Suppressor macrophage treated with lipopolysaccharide for 4 hours (primary cell): ENCODE results near the gene PEDS1.
"Not testable (repeated sequence)": the region's sequence is repeated elsewhere in the genome, so short reads cannot be mapped to it uniquely, and the experiment has no call there.

Experiments used
- DNase-seq: peaks from one replicate; pipeline ENCODE4 v3.0.0-alpha.2; 2020

Gene PEDS1

DNA sequence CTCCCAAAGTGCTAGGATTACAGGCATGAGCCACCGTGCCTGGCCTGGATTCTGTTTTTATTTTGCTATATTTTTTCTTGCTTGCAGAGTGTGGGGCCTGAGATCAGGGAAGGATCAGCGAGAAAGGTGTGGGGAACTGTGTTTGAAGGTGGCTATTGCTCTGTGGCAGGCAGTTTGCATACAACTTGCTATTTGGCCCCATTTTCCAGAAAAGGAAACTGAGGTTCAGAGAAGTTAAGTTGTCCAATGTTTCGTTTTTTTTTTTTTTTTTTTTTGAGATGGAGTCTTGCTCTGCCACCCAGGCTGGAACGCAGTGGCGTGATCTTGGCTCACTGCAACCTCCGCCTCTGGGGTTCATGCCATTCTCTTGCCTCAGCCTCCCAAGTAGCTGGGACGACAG, 8.0 kb upstream of the PEDS1 start:
- not testable (repeated sequence) for DNase-seq

DNA sequence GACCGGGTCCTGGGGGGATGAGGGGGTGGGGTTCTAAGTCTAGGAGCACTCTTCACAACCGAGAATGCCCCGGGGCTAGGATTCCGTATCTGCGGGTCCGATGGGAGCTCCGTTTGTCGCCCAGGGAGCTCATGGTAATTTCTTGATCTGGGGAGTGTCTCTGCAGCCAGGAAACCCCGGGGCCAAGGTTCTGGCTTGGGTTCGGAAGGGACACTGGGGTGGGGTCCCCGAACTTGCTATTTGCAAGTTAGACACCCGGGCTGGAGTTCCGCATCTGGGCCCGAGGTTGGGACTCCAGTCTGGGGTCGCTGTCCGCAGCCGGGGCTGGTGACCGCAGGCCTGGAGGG, 397 bp downstream of the PEDS1 start:
- DNase-seq, result no peak

GRCh38 chr20:50152394-50153152, 950 bp downstream of the PEDS1 start:
- DNase-seq, result peak; percentile 18

GRCh38 chr20:50151034-50151743, 2.3 kb downstream of the PEDS1 start:
- DNase-seq, result no peak

DNA sequence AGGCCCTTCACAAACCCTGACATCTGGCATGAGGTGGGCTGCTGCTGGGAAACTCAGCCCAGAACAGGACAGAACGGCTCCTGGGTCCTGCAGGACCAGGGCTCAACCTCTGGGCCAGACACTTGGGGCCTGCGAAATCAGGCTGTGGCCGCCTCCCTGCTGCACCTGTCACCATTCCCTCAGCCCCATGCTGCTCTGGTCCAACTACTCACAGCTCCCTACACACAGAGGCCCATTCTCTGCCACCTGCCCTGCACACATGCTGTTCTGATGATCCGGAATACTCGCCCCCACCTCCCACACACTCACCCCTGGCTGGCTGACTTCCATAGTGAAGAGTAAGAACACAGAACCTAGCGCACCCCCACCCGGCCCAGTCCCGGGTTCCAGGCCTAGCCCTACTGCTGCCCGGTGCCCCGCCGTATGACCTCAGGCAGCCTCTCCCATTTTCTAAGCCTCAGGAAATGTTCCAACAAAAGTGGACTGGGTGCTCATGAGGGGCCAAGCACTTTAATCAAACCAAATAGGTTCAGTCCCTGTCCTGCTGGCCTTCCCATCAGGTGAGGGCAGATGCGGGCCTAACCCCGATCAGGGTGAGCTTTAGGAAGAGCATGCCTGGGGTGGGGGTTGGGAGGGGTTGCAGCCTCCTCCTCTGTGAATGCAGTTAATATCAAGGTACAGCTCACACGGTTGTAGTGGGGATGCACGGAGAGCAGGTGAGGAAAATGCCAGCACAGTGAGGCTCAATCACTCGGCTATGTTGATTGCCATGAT, 3.9 kb downstream of the PEDS1 start:
- no peak for DNase-seq

- peak; percentile 89 for DNase-seq
These were observed 6.5 kb downstream of the PEDS1 start for GRCh38 chr20:50146732-50147662.

DNA sequence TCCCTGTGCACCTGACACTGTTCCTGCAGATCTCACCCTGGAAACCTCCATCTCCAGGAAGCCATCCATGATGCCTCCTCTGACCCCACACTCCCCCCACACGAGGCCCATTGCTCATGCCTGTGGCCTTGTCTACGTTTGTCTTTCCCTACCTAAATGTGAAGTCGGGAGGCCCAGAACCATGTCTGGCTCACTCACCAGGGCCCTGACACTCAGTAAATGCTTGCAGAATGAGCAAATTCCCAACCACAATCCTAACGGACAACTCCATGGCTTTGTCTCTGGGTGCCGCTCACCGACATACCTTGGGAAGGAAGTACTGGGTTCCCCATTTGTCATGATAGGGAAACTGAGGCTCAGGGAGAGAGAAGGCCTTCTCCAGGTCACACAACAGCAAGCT, 7.3 kb downstream of the PEDS1 start:
- no peak for DNase-seq

- DNase-seq, result peak; percentile 45
These were observed 8.0 kb downstream of the PEDS1 start for GRCh38 chr20:50145566-50145965.

DNA sequence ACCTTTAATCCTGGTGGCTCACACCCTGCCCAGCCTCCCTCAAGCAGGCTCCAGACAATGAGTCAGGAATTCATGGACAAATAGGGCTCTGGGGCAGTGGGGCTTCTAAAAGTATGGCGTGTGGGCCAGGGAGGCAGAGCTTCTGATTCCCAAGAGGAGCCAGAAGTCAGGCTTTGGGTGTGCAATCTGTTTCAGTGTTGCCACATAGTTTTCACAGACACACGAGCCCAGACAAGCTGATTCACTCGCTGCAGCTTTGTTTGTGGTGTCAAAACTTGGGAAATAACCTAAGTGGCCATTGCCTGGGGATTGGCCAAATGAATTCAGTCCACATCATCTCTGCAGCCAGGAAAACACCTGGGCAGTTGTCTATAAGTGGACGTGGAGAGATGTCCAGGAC, 9.2 kb downstream of the PEDS1 start:
- peak; percentile 96 for DNase-seq

DNA sequence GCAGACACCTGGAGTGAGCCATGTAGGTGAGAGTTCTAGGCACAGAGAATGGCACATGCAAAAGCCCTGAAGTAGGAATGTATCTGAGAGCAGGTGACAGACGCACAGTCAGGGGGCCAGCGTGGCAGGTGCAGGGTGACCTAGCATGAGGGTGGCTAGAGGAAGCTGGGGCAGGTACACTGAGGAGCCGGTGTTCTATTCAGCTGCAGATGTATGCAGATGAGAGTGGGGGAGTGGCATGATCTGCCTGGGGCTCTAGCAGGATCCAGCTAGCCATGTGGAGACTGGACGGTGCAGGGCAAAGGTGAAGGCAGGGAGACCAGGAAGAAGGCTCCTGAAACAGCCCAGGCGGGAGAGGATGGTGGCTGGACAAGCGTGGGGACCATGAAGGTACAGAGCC, 10.7 kb downstream of the PEDS1 start:
- DNase-seq, result no peak

GRCh38 chr20:50141811-50142561, 11.5 kb downstream of the PEDS1 start:
- no peak for DNase-seq

DNA sequence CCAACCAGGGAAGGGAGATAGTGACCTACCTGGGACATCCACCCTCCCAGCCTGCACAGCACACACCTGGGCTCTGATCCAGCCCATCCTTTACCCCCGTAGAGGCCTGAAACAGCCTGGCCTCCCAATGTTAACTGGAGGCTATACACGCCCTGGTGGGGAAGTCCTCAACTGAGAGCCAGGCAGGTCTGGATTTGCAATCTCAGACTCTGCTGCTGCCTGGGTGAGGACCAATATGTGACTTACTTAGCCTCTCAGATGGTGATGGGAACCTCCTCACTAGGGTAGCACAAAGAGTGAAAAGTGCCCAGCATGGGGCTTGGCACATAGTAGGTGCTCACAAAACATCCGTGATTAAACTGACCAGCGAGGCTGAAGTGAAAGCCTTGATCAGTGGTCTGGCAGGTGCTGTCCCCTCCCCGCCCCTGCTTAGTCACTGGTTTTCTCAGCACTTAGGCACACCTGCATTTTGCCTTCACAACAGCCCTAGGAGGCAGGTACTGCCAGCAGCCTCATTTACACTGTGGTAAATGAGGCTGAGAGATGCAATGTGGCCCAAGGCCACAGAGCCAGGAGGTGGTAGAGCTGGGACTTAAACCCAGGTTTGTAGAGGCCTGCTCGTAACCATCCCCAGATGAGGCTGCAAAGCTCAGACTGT, 12.4 kb downstream of the PEDS1 start:
- no peak for DNase-seq

DNA sequence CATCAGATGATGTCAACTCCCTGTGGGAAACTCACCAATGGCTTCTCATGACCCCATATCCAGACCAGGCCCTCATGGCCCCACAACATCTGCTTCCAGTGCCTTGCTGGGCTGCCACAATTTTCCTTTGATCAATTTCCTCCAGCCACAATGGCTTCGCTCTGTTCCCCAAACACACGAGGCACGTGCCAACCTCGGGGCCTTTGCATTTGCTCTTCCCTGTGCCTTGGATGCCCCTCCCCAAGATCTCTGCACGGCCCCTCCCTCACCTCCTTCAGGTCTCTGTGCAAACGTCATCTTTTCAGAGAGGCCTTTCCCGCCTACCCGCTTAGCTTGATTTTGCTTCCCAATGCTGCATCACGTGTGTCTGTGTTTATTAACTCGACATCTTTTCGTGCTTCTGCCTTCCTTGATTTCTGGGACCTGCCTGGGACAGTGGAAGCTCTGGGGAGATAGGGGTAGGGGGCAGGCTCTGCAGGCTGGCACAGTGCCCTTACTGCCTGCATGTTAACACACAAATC, 13.1 kb downstream of the PEDS1 start:
- DNase-seq, result no peak

- peak; percentile 21 for DNase-seq
These were observed 14.8 kb downstream of the PEDS1 start for GRCh38 chr20:50138479-50139393.

DNA sequence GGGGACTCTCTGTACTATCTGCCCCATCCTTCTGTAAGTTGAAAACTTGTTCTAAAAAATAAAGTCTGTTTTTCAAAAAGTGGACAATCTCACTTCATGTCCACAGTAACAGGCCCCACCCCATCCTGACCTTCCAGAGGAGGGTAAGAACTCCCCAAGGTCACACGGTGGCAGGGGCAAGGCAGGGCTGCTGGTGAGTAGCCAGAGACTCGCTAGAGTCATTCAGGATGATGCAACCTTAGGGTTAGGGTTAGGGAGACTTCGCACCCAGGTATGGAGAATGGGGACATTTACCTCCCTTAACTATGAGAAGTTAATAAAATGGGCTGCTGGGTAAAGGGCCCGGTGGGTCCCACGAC, 15.4 kb downstream of the PEDS1 start:
- peak; percentile 33 for DNase-seq

DNA sequence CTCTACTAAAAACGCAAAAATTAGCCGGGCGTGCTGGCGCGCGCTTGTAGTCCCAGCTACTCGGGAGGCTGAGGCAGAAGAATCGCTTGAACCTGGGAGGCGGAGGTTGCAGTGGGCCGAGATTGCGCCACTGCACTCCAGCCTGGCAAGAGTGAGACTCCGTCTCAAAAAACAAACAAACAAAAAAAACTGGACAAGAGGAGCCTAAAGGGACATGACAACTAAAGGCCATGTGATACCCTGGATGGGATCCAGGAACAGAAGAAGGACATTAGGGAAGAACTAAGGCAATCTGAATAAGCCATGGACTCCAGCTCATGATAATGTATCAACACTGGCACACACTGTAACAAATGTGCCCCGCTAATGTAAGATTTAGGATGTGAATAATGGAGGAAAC, 15.8 kb downstream of the PEDS1 start:
- peak; percentile 19 for DNase-seq

- DNase-seq, result peak; percentile 55
These were observed 16.5 kb downstream of the PEDS1 start for GRCh38 chr20:50136822-50137599.

DNA sequence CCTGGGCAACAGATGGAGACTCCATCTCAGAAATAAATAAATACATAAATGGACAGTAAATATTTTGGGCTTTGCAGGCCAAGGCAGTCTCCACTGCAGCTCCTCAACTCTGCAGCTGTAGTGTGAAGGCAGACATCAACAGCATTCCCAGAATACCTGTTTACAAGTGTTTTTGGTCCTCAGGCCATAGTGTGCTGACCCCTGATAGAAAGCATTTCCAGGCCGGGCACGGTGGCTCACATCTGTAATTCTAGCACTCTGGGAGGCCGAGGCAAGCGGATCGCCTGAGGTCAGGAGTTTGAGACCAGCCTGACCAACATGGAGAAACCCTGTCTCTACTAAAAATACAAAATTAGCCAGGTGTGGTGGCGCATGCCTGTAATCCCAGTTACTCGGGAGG, 18.4 kb downstream of the PEDS1 start:
- not testable (repeated sequence) for DNase-seq
